Thyroid gland (tissue), 4 donors: ENCODE measurements around the gene VCX2. TPM values are rescaled to one million over a fixed set of nuclear protein-coding genes. Genes with fewer than 3 reads are reported as not detected.
"Not testable (repeated sequence)": the region's sequence is repeated elsewhere in the genome, so short reads cannot be mapped to it uniquely, and the experiment has no call there.

ENCODE experiments used
- DNase-seq, 2 donors: peaks; one replicate each; pipeline ENCODE4 v3.0.0-alpha.2; 2019
- H3K27ac ChIP-seq, 3 donors: fragments of 200-600 bp; sonication (generic); 1 replicate in 2 of 3; 2 replicates in 1 of 3; pipeline ENCODE4 v1.5.1; 2016 to 2019; ENCODE audit warnings: mild to moderate bottlenecking in 1 of 3, moderate library complexity in 1 of 3
- H3K27me3 ChIP-seq: fragments of 200-600 bp; sonication (generic); one replicate; pipeline ENCODE4 v1.5.1; 2019
- H3K36me3 ChIP-seq, 2 donors: fragments of 200-600 bp; sonication (generic); one replicate each; pipeline ENCODE4 v1.5.1; 2016 to 2019
- H3K4me1 ChIP-seq, 2 donors: fragments of 200-600 bp; sonication (generic); one replicate each; pipeline ENCODE4 v1.5.1; 2017 to 2019
- H3K4me3 ChIP-seq, 3 donors: fragments of 200-600 bp; sonication (generic); replicated peaks in 1 of 3; 1 replicate in 2 of 3; 2 replicates in 1 of 3; pipeline ENCODE4 v1.5.1; 2016; ENCODE audit warnings: mild to moderate bottlenecking in 1 of 3
- H3K9me3 ChIP-seq: fragments of 200-600 bp; sonication (generic); one replicate; pipeline ENCODE4 v1.5.1; 2017
- POLR2A ChIP-seq, 2 donors: fragments of 450-650 bp; IDR thresholded peaks; one replicate each; pipeline ENCODE4 v1.6.1; 2017; ENCODE audit warnings: antibody characterized with exemption in 2 of 2, mild to moderate bottlenecking in 2 of 2, moderate library complexity in 1 of 2
- WGBS, 2 donors: methylation state at CpG; one replicate each; pipeline ENCODE4 v1.1.5; 2017; 5-methylcytosine and 5-hydroxymethylcytosine counted together
- intact Hi-C: fragments of 100-400 bp; cut with DNase I; formaldehyde crosslinking; loops from one replicate; pipeline ENCODE4 v1.15.1; 2023
- microRNA counts, 2 donors: library from miRNA; unstranded; fragments of <30 nt; microRNA quantifications; one replicate each; lab custom pipeline; 2016 to 2017
- microRNA-seq: library from miRNA; unstranded; fragments of <30 nt; microRNA quantifications from one replicate; pipeline ENCODE4, GENCODE V29; 2016
- small RNA-seq: library from RNA; depleted of rRNA; stranded (forward); fragments of <200 nt; gene quantifications from one replicate; pipeline ENCODE3, GENCODE V24; 2016
- total RNA-seq, 4 donors: library from RNA; depleted of rRNA; stranded (reverse); fragments of >200 nt; gene quantifications; one replicate each; pipeline ENCODE4 v1.2.3, GENCODE V29; 2016
- TF ChIP-seq, protein P1 (sequence below), 6 experiments: fragments of 200-600 bp in 3 of 6; fragments of 450-650 bp in 3 of 6; sonication (generic) in 3 of 6; IDR thresholded peaks; one replicate each; pipeline ENCODE4 v1.5.1; 2016 to 2019; ENCODE audit warnings: antibody characterized with exemption in 6 of 6, mild to moderate bottlenecking in 2 of 6, inconsistent platforms in 1 of 6, moderate library complexity in 1 of 6

VCX2 gene
- total RNA-seq, 4 donors from 2014 or later: not detected

DNA sequence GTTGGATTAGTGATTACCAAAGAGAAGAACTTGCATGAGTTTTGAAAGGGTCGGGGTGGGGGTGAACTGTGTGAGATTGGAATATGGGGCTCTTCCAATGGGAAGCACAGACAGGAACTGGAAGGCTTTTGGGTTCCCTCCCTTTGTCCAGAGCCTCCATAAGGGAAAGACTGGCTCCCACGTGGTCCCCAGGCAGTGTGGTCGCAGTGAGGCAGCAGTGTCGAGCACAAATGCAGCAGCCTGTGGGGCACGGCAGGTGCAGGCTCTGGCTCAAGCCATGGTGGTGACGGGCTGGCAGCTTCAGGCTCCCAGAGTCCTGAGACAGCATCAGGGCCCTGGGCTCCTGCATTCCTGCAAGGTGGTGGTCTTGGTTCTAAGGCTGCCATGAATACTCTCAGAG lies 45.5 kb downstream of the VCX2 start:
- Histone ChIP-seq H3K27me3 (no peaks in the 10 kb centered on the region), H3K27ac (no peak overlapping the region), H3K36me3 (no peaks in the 10 kb centered on the region), H3K4me3 (no peak overlapping the region), H3K9me3 (no peaks in the 10 kb centered on the region), H3K4me1 (no peaks in the 10 kb centered on the region)
- DNase-seq: no peak
- 85 to 90% methylated on average over 1 to 3 of the region's 6 CpGs for WGBS, 2 donors
- intact Hi-C loops: no loop called here
- TF ChIP-seq, protein P1, sequence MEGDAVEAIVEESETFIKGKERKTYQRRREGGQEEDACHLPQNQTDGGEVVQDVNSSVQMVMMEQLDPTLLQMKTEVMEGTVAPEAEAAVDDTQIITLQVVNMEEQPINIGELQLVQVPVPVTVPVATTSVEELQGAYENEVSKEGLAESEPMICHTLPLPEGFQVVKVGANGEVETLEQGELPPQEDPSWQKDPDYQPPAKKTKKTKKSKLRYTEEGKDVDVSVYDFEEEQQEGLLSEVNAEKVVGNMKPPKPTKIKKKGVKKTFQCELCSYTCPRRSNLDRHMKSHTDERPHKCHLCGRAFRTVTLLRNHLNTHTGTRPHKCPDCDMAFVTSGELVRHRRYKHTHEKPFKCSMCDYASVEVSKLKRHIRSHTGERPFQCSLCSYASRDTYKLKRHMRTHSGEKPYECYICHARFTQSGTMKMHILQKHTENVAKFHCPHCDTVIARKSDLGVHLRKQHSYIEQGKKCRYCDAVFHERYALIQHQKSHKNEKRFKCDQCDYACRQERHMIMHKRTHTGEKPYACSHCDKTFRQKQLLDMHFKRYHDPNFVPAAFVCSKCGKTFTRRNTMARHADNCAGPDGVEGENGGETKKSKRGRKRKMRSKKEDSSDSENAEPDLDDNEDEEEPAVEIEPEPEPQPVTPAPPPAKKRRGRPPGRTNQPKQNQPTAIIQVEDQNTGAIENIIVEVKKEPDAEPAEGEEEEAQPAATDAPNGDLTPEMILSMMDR (IDR thresholded peaks at IDR 0.05): no peak
- TF ChIP-seq POLR2A (IDR thresholded peaks at IDR 0.05): no peak

DNA sequence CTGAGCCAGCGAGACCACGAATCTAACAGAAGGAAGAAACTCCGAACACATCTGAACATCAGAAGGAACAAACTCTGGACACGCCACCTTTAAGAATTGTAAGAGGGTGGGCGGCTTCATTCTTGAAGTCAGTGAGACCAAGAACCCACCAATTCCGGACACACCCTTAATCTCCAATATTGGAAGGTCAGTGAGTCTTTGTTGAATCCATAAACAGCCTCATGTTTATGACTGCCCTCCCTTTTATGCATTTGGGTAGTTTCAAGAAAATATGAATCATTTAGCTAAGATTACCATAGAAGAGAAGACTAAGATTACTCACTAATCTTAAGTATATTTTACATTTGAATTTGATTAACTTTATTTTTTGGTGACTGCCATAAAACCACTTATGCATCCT lies 48.5 kb downstream of the VCX2 start:
- no peak for DNase-seq
- Histone ChIP-seq H3K4me3 (no peak overlapping the region), H3K27me3 (no peaks in the 10 kb centered on the region), H3K36me3 (no peaks in the 10 kb centered on the region), H3K27ac (no peak overlapping the region), H3K9me3 (no peaks in the 10 kb centered on the region), H3K4me1 (no peaks in the 10 kb centered on the region)
- intact Hi-C loops: no loop called here
- WGBS, 2 donors: 98 to 100% methylated on average over 6 of the region's 6 CpGs
- TF ChIP-seq POLR2A (IDR thresholded peaks at IDR 0.05): no peak
- TF ChIP-seq, protein P1 (IDR thresholded peaks at IDR 0.05): no peak

DNA sequence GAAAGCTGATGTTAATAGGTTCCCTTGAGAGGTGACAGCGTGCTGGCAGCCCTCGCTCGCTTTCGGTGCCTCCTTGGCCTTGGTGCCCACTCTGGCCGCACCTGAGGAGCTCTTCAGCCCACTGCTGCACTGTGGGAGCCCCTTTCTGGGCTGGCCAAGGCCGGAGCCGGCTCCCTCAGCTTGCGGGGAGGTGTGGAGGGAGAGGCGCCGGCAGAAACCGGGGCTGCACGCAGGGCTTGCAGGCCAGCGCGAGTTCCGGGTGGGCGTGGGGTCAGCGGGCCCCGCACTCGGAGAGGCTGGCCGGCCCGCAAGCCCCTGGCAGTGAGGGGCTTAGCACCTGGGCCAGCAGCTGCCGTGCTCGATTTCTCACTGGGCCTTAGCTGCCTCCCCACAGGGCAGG lies 49.7 kb downstream of the VCX2 start:
- H3K4me1 ChIP-seq, H3K9me3 ChIP-seq, DNase-seq, H3K27me3 ChIP-seq, H3K4me3 ChIP-seq, intact Hi-C loops, H3K36me3 ChIP-seq, H3K27ac ChIP-seq: not testable (repeated sequence)
- 93% methylated on average over 11 of the region's 23 CpGs; no CpG with 5 or more reads in 1 of the 2 donors for WGBS, 2 donors

MicroRNA genes within 50 kb of the gene (microRNA counts, 767-probe panel; counts per million panel counts)
- 0 to 2,472 counts per million in 2 donors for microRNA hsa-miR-651 (lab: Ali Mortazavi, UCI)

Small RNA genes within 50 kb of the gene (microRNA-seq; reads per million reads assigned to microRNA genes)
- gene MIR651: 10.6 reads per million, percentile 27 among the genes with 10 or more reads in this experiment

Small RNA genes within 50 kb of the gene (small RNA-seq; reads per million reads assigned to genes)
- not detected for gene MIR651

Other genes starting within 250 kb of the VCX2 start
- gene PNPLA4, start 243.9 kb downstream of the VCX2 start, total RNA-seq: 10 to 100 TPM; 19.7 to 70.1 (median 39.5) TPM